Measurements from ENCODE around the gene TNFAIP8L1.

DNA sequence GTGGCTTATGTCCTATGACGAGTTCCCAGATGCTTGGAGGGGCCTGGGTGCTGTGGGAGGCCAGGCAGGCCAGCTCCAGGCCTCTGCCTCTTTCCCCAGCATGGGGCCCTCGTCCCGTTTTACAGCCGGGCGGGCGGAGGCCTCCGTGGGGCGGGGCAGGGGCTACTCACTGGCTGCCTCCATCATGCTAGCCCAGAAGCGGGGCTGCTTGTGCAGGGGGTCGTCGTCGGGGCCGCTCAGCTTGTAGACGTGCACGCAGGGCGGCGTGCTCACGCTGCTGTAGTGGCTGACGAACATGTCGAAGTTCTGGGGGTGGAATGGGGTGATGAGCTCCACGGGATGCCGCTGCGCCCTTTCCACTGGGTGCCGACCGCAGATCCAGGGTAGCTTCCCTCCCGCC, 49.3 kb downstream of the TNFAIP8L1 start:
- no peak for TF ChIP-seq CTCF (IDR thresholded peaks at IDR 0.05; ENCODE audit: poor library complexity)
- no peak for TF ChIP-seq EZH2 (IDR thresholded peaks at IDR 0.05; ENCODE audit: borderline replicate concordance)
- no peak for TF ChIP-seq EZH2phosphoT487 (IDR thresholded peaks at IDR 0.05; ENCODE audit: low read depth, severe bottlenecking, unreplicated experiment)

Measured in hepatocyte (in vitro differentiated cells).